Left ventricle myocardium inferior (tissue), 1 donor: ENCODE measurements around the gene GNAQ. TPM values are rescaled to one million over a fixed set of nuclear protein-coding genes. Genes with fewer than 3 reads are reported as not detected.

Source experiments
- DNase-seq: peaks from one replicate; pipeline ENCODE4 v3.0.0-alpha.2; 2020
- H3K27ac ChIP-seq: fragments of 200-600 bp; replicated peaks from 2 replicates; pipeline ENCODE4 v1.8.0; 2021
- H3K27me3 ChIP-seq: fragments of 200-600 bp; 2 replicates; pipeline ENCODE4 v1.8.0; 2021; ENCODE audit warnings: low read depth
- H3K36me3 ChIP-seq: fragments of 200-600 bp; 2 replicates; pipeline ENCODE4 v1.8.0; 2021
- H3K4me1 ChIP-seq: fragments of 200-600 bp; 2 replicates; pipeline ENCODE4 v1.8.0; 2021
- H3K4me3 ChIP-seq: fragments of 200-600 bp; 2 replicates; pipeline ENCODE4 v1.8.0; 2021; ENCODE audit warnings: mild to moderate bottlenecking, moderate library complexity
- H3K9me3 ChIP-seq: fragments of 200-600 bp; replicated peaks from 2 replicates; pipeline ENCODE4 v1.8.0; 2021
- intact Hi-C: fragments of 100-400 bp; cut with micrococcal nuclease; formaldehyde crosslinking; loops from one replicate; pipeline ENCODE4 v1.11.0; 2022
- total RNA-seq: library from RNA; stranded (reverse); fragmentation: NEBNext Ultra II Directional; extraction: Animal tissue kit (Norgen Biotek cat#: 25700); gene quantifications from one replicate; pipeline ENCODE4 v1.2.1, GENCODE V29; 2021
- TF ChIP-seq, protein P1 (sequence below): fragments of 200-600 bp; IDR thresholded peaks from 2 replicates; pipeline ENCODE4 v1.8.0; 2021; ENCODE audit warnings: antibody characterized with exemption, mild to moderate bottlenecking, borderline replicate concordance
- donor health status: DM: no; HTN: yes; CAD: no; lungs with severe emphysema.

GNAQ gene
- total RNA-seq, 1 donor from 2014 or later, result 15.2 TPM

GRCh38 chr9:77901018-77901417 lies 130.6 kb downstream of the GNAQ start:
- no peak for DNase-seq

DNA sequence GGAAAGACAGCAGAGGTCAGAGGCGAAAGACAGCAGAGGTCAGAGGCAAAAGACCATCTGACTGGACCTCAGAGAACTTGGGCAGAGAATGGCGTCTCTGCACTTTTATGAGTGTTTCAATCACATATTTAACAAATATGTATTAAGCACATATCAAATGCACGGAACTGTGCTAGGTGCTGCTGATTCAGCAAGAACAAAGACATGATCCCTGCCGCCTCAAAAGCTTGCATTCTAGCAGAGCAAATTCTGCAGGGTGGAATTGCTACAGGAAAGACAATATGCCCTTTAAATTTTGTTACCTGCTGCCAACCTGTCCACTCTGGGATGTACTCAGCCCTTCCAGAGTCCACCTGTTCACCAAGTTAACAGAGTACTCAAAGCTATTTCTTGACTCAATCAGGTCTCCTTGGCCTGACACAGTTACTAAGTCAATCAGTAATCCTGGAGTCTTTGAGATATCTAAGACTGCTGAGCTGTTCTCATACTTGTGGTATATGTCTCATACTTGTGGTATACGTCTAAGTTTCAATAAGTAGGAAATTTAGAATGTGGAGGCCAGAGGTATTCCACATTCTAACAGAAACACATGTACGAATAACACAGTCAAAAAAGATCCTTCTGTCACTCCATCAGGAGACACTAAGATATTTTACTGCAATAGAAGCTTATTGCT lies 131.8 kb downstream of the GNAQ start:
- Histone ChIP-seq H3K27ac (no peak overlapping the region), H3K27me3 (no peaks in the 10 kb centered on the region), H3K4me1 (peaks cover 12% of the 10 kb centered on the region), H3K36me3 (no peaks in the 10 kb centered on the region), H3K4me3 (no peak overlapping the region), H3K9me3 (no peaks in the 10 kb centered on the region)
- intact Hi-C loops, result no loop called here
- TF ChIP-seq, protein P1, sequence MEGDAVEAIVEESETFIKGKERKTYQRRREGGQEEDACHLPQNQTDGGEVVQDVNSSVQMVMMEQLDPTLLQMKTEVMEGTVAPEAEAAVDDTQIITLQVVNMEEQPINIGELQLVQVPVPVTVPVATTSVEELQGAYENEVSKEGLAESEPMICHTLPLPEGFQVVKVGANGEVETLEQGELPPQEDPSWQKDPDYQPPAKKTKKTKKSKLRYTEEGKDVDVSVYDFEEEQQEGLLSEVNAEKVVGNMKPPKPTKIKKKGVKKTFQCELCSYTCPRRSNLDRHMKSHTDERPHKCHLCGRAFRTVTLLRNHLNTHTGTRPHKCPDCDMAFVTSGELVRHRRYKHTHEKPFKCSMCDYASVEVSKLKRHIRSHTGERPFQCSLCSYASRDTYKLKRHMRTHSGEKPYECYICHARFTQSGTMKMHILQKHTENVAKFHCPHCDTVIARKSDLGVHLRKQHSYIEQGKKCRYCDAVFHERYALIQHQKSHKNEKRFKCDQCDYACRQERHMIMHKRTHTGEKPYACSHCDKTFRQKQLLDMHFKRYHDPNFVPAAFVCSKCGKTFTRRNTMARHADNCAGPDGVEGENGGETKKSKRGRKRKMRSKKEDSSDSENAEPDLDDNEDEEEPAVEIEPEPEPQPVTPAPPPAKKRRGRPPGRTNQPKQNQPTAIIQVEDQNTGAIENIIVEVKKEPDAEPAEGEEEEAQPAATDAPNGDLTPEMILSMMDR, result no peak
- no peak for DNase-seq

More at GRCh38 chr9:77901018-77901417, 130.6 kb downstream of the GNAQ start:
- TF ChIP-seq, protein P1, result no peak
- intact Hi-C loops, result no loop called here
- H3K4me1 ChIP-seq, result peaks cover 21% of the 10 kb centered on the region
- H3K27ac ChIP-seq, result no peak overlapping the region
- no peaks in the 10 kb centered on the region for H3K36me3 ChIP-seq
- H3K9me3 ChIP-seq, result no peaks in the 10 kb centered on the region
- H3K4me3 ChIP-seq, result no peak overlapping the region
- no peaks in the 10 kb centered on the region for H3K27me3 ChIP-seq

DNA sequence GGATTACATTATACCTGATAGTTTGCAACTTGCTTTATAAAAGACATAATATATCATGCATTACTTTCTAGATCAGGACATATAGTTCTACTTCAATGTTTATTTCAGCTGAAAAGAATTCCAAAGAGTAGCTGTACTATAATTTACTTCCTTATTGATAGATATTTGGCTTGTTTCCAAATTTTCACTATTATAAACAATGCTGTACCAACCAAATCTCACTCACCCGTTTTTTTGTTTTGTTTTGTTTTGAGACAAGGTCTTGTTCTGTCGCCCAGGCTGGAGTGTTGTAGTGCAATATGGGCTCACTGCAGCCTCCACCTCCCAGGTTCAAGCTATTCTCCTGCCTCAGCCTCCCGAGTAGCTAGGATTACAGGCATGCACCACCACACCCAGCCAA lies 132.7 kb downstream of the GNAQ start:
- peaks cover 12% of the 10 kb centered on the region for H3K4me1 ChIP-seq
- no peak overlapping the region for H3K4me3 ChIP-seq
- H3K9me3 ChIP-seq, result no peaks in the 10 kb centered on the region
- intact Hi-C loops, result no loop called here
- no peaks in the 10 kb centered on the region for H3K36me3 ChIP-seq
- TF ChIP-seq, protein P1, result no peak
- no peak for DNase-seq
- no peak overlapping the region for H3K27ac ChIP-seq
- no peaks in the 10 kb centered on the region for H3K27me3 ChIP-seq

- intact Hi-C loops, result no loop called here
- H3K27ac ChIP-seq, result no peak overlapping the region
- no peak for DNase-seq
Measured at GRCh38 chr9:77896938-77897667, 134.5 kb downstream of the GNAQ start.

GRCh38 chr9:77896269-77896937 lies 135.2 kb downstream of the GNAQ start:
- Histone ChIP-seq H3K4me3 (no peak overlapping the region), H3K27ac (no peak overlapping the region), H3K4me1 (peaks cover 12% of the 10 kb centered on the region), H3K27me3 (no peaks in the 10 kb centered on the region), H3K36me3 (no peaks in the 10 kb centered on the region), H3K9me3 (no peaks in the 10 kb centered on the region)
- intact Hi-C loops, result no loop called here
- no peak for DNase-seq
- TF ChIP-seq, protein P1, result no peak

More at GRCh38 chr9:77896938-77897667, 134.5 kb downstream of the GNAQ start:
- Histone ChIP-seq H3K4me1 (peaks cover 12% of the 10 kb centered on the region), H3K36me3 (no peaks in the 10 kb centered on the region), H3K9me3 (no peaks in the 10 kb centered on the region), H3K27me3 (no peaks in the 10 kb centered on the region), H3K4me3 (no peak overlapping the region)
- TF ChIP-seq, protein P1, result peak; percentile 24
